HCT116 (cell line): Measurements from ENCODE around the gene RNF141. TPM values are rescaled to one million over a fixed set of nuclear protein-coding genes. Genes with fewer than 3 reads are reported as not detected.

Experiments used
- ATAC-seq: fragments of 200-7000 bp; cut with Tn5 transposase; 2 replicates; pipeline ENCODE4 v1.9.1; 2020; ENCODE audit warnings: mild to moderate bottlenecking, moderate library complexity
- BruUV-seq: library from RNA; stranded (reverse); fragments of 400-500 nt; replicated peaks from 2 replicates; lab custom pipeline; 2021; lab: Mats Ljungman, UMichigan
- CTCF ChIA-PET: fragments of 300-600 bp; sonication (Branson Sonifier 250); formaldehyde crosslinking; loops from one replicate; lab custom pipeline; 2021; ENCODE audit warnings: antibody characterized with exemption; lab: Charles Lee
- POLR2A ChIA-PET: fragments of 300-600, 350-600 bp; sonication (Branson Sonifier 250); formaldehyde crosslinking; loops from one replicate; lab custom pipeline; 2021; ENCODE audit warnings: antibody characterized with exemption; lab: Charles Lee
- RAD21 ChIA-PET, 2 experiments: fragments of 300-600 bp; sonication (Branson Sonifier 250); formaldehyde crosslinking; loops; one replicate each; lab custom pipeline; 2023; ENCODE audit warnings: low total read pairs in 2 of 2; ENCODE audit not compliant: uncharacterized antibody in 2 of 2, unreplicated experiment in 2 of 2, low non-redundant PET in 1 of 2; lab: Charles Lee
- DNase-seq: peaks from one replicate; pipeline ENCODE4 v3.0.0-alpha.2; 2010; ENCODE audit warnings: low read depth, low spot score
- H2AFZ ChIP-seq: fragments of 200-600 bp; shearing (Covaris generic), sonication (generic); 2 replicates; pipeline ENCODE4 v1.6.1; 2017; ENCODE audit warnings: low read depth, mixed run types, mixed read lengths, antibody characterized with exemption, low read length; ENCODE audit not compliant: poor library complexity, severe bottlenecking
- H3K27ac ChIP-seq: 2 replicates; pipeline ENCODE4 v1.5.1; 2012; ENCODE audit warnings: low read depth, low read length
- H3K27me3 ChIP-seq: fragments of 200-600 bp; sonication (generic); 2 replicates; pipeline ENCODE4 v1.6.1; 2016; ENCODE audit warnings: mixed run types, low read length, mixed read lengths; ENCODE audit not compliant: insufficient read depth
- H3K36me3 ChIP-seq, 2 experiments: fragments of 200-500 bp in 1 of 2; fragments of 200-600 bp in 1 of 2; sonication (Bioruptor generic) in 1 of 2; sonication (generic) in 1 of 2; 2 replicates each; pipeline versions ENCODE4 v1.5.1 to v1.6.1; 2014 to 2016; ENCODE audit warnings: low read length in 2 of 2, inconsistent platforms in 1 of 2, mixed read lengths in 1 of 2, mixed run types in 1 of 2; ENCODE audit not compliant: insufficient read depth in 2 of 2, control insufficient read depth in 1 of 2
- H3K4me1 ChIP-seq, 2 experiments: fragments of 200-600 bp in 1 of 2; sonication (generic) in 1 of 2; 2 replicates each; pipeline versions ENCODE4 v1.5.1 to v1.6.1; 2012 to 2017; ENCODE audit warnings: low read length in 2 of 2, inconsistent platforms in 1 of 2, mild to moderate bottlenecking in 1 of 2, mixed read lengths in 1 of 2, mixed run types in 1 of 2, moderate library complexity in 1 of 2; ENCODE audit not compliant: insufficient read depth in 2 of 2, control insufficient read depth in 1 of 2
- H3K4me2 ChIP-seq: fragments of 200-600 bp; sonication (generic); 2 replicates; pipeline ENCODE4 v1.6.1; 2017; ENCODE audit warnings: mixed run types, low read length, mixed read lengths
- H3K4me3 ChIP-seq, 2 experiments: fragments of 200-600 bp in 1 of 2; sonication (generic) in 1 of 2; replicated peaks in 1 of 2; 2 replicates each; pipeline ENCODE4 v1.5.1; 2011 to 2016; ENCODE audit warnings: low read length in 2 of 2, control low read depth in 1 of 2, low read depth in 1 of 2, mild to moderate bottlenecking in 1 of 2, mixed read lengths in 1 of 2, mixed run types in 1 of 2
- H3K79me2 ChIP-seq: fragments of 200-600 bp; sonication (generic); 2 replicates; pipeline ENCODE4 v1.6.1; 2017; ENCODE audit warnings: mild to moderate bottlenecking, mixed run types, low read length, moderate library complexity, mixed read lengths; ENCODE audit not compliant: insufficient read depth
- H3K9ac ChIP-seq: fragments of 200-600 bp; sonication (generic); 2 replicates; pipeline ENCODE4 v1.6.1; 2016; ENCODE audit warnings: low read length, mixed read lengths
- H3K9me2 ChIP-seq: fragments of 200-600 bp; sonication (generic), shearing (Covaris generic); 2 replicates; pipeline ENCODE4 v1.6.1; 2017; ENCODE audit warnings: mixed run types, mild to moderate bottlenecking, moderate library complexity; ENCODE audit not compliant: insufficient read depth
- H3K9me3 ChIP-seq, 2 experiments: fragments of 200-500 bp in 1 of 2; fragments of 200-600 bp in 1 of 2; sonication (Bioruptor generic) in 1 of 2; sonication (generic) in 1 of 2; 2 replicates each; pipeline ENCODE4 v1.6.1; 2014 to 2017; ENCODE audit warnings: low read length in 2 of 2, mixed read lengths in 2 of 2, inconsistent platforms in 1 of 2, low read depth in 1 of 2, mild to moderate bottlenecking in 1 of 2, mixed run types in 1 of 2, moderate library complexity in 1 of 2; ENCODE audit not compliant: control insufficient read depth in 1 of 2, insufficient read depth in 1 of 2
- H4K20me1 ChIP-seq: fragments of 200-600 bp; sonication (generic), shearing (Covaris generic); 2 replicates; pipeline ENCODE4 v1.6.1; 2017; ENCODE audit warnings: mixed run types, mild to moderate bottlenecking, moderate library complexity; ENCODE audit not compliant: insufficient read depth
- ATF3 ChIP-seq: IDR thresholded peaks from 2 replicates; pipeline ENCODE4 v1.6.1; 2012
- CBX3 ChIP-seq: IDR thresholded peaks from 2 replicates; pipeline ENCODE4 v1.6.1; 2012; ENCODE audit warnings: low read depth
- CEBPB ChIP-seq: IDR thresholded peaks from 2 replicates; pipeline ENCODE4 v1.6.1; 2012; ENCODE audit warnings: low read depth
- EGR1 ChIP-seq: IDR thresholded peaks from 2 replicates; pipeline ENCODE4 v1.6.1; 2012; ENCODE audit warnings: low read depth
- ELF1 ChIP-seq: IDR thresholded peaks from 2 replicates; pipeline ENCODE4 v1.6.1; 2012; ENCODE audit warnings: low read depth, borderline replicate concordance
- EZH2 ChIP-seq: fragments of 200-600 bp; sonication (generic); IDR thresholded peaks from 2 replicates; pipeline ENCODE4 v1.6.1; 2017; ENCODE audit warnings: antibody characterized with exemption, mixed run types
- EZH2phosphoT487 ChIP-seq: fragments of 200-600 bp; IDR thresholded peaks from 2 replicates; pipeline ENCODE4 v1.6.1; 2018; ENCODE audit warnings: antibody characterized with exemption, borderline replicate concordance
- FOSL1 ChIP-seq: IDR thresholded peaks from 2 replicates; pipeline ENCODE4 v1.6.1; 2012; ENCODE audit warnings: low read depth
- JUND ChIP-seq: IDR thresholded peaks from 2 replicates; pipeline ENCODE4 v1.6.1; 2012
- POLR2AphosphoS5 ChIP-seq: IDR thresholded peaks from 2 replicates; pipeline ENCODE4 v1.6.1; 2011; ENCODE audit warnings: mild to moderate bottlenecking, low read depth, low read length, moderate library complexity
- RAD21 ChIP-seq: IDR thresholded peaks from 2 replicates; pipeline ENCODE4 v1.6.1; 2012; ENCODE audit warnings: low read depth, mild to moderate bottlenecking
- SIN3A ChIP-seq: IDR thresholded peaks from 2 replicates; pipeline ENCODE4 v1.6.1; 2012; ENCODE audit warnings: low read depth
- SP1 ChIP-seq: IDR thresholded peaks from 2 replicates; pipeline ENCODE4 v1.6.1; 2012; ENCODE audit warnings: low read depth
- SRF ChIP-seq: IDR thresholded peaks from 2 replicates; pipeline ENCODE4 v1.6.1; 2012; ENCODE audit warnings: low read depth
- TCF7L2 ChIP-seq: IDR thresholded peaks from 2 replicates; pipeline ENCODE4 v1.7.0; 2011; ENCODE audit warnings: borderline replicate concordance, inconsistent platforms; ENCODE audit not compliant: insufficient read depth, insufficient read length; ENCODE audit errors: extremely low read depth
- YY1 ChIP-seq: IDR thresholded peaks from 2 replicates; pipeline ENCODE4 v1.6.1; 2011; ENCODE audit warnings: low read length, low read depth, moderate library complexity, mild to moderate bottlenecking; ENCODE audit not compliant: insufficient replicate concordance; ENCODE audit errors: extremely low read depth
- ZFX ChIP-seq: fragments of 450-650 bp; IDR thresholded peaks from 2 replicates; pipeline ENCODE4 v1.6.1; 2017
- ZNF274 ChIP-seq: fragments of 200-500 bp; sonication (Bioruptor generic); IDR thresholded peaks from 2 replicates; pipeline ENCODE4 v1.6.1; 2014; ENCODE audit warnings: mild to moderate bottlenecking, low read depth, low read length, inconsistent platforms
- intact Hi-C: fragments of 100-400 bp; cut with micrococcal nuclease; formaldehyde crosslinking; loops from 2 replicates; pipeline ENCODE4 v1.10.0; 2022
- total RNA-seq: library from RNA; stranded (reverse); gene quantifications from one replicate; pipeline ENCODE4 v1.2.1, GENCODE V29; 2021; ENCODE audit not compliant: unreplicated experiment
- TF ChIP-seq, protein P1 (sequence below): IDR thresholded peaks from 2 replicates; pipeline ENCODE4 v1.6.1; 2012; ENCODE audit warnings: low read depth
- TF ChIP-seq, protein P2 (sequence below): IDR thresholded peaks from 2 replicates; pipeline ENCODE4 v1.6.1; 2011; ENCODE audit warnings: mild to moderate bottlenecking, low read length, moderate library complexity; ENCODE audit not compliant: insufficient replicate concordance; ENCODE audit errors: extremely low read depth

RNF141 gene
- total RNA-seq, 1 experiment from 2014 or later, result 133 TPM

DNA sequence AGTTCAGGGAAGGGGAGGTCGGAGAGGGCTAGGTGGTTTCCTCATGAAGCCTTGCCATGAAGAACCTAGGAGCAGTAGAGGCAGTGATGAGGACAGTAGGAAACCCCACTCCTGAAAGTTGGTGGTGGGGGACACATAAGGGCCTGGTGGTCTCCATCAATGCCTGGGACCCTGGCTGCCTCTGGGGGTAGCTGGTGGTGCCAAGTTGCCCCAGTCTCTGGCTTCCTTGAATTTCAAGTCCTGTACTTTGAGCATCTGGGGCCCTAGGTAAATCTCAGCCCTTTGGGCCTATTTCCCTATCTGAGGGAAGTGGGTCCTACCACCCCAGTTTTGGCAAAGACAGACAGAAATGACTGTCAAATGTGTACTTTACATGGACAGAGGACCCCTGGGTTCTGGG is 57.8 kb downstream of the RNF141 start:
- BruUV-seq, result no TSS peak
- CTCF ChIA-PET, result no interaction called here

More for the DNA sequence above, 57.8 kb downstream of the RNF141 start:
- intact Hi-C loops, result no loop called here
- H3K27me3 ChIP-seq, result no peaks in the 10 kb centered on the region
- no peaks in the 10 kb centered on the region for H4K20me1 ChIP-seq
- RAD21 ChIA-PET, result no interaction called here
- ATAC-seq, result no peak
- no peak overlapping the region for H3K4me2 ChIP-seq
- no peak for TF ChIP-seq ZNF274
- no peak for TF ChIP-seq FOSL1
- TF ChIP-seq ATF3, result no peak
- TF ChIP-seq YY1, result no peak
- no peak for TF ChIP-seq RAD21
- no peak for TF ChIP-seq SRF
- no peak for TF ChIP-seq EGR1
- TF ChIP-seq CEBPB, result no peak
- TF ChIP-seq, protein P1, sequence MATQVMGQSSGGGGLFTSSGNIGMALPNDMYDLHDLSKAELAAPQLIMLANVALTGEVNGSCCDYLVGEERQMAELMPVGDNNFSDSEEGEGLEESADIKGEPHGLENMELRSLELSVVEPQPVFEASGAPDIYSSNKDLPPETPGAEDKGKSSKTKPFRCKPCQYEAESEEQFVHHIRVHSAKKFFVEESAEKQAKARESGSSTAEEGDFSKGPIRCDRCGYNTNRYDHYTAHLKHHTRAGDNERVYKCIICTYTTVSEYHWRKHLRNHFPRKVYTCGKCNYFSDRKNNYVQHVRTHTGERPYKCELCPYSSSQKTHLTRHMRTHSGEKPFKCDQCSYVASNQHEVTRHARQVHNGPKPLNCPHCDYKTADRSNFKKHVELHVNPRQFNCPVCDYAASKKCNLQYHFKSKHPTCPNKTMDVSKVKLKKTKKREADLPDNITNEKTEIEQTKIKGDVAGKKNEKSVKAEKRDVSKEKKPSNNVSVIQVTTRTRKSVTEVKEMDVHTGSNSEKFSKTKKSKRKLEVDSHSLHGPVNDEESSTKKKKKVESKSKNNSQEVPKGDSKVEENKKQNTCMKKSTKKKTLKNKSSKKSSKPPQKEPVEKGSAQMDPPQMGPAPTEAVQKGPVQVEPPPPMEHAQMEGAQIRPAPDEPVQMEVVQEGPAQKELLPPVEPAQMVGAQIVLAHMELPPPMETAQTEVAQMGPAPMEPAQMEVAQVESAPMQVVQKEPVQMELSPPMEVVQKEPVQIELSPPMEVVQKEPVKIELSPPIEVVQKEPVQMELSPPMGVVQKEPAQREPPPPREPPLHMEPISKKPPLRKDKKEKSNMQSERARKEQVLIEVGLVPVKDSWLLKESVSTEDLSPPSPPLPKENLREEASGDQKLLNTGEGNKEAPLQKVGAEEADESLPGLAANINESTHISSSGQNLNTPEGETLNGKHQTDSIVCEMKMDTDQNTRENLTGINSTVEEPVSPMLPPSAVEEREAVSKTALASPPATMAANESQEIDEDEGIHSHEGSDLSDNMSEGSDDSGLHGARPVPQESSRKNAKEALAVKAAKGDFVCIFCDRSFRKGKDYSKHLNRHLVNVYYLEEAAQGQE, result no peak
- TF ChIP-seq SP1, result no peak
- TF ChIP-seq TCF7L2, result no peak
- no peak for TF ChIP-seq ZFX
- no peak for TF ChIP-seq EZH2
- no peak for TF ChIP-seq ELF1
- TF ChIP-seq POLR2AphosphoS5, result no peak
- no peak for TF ChIP-seq SIN3A
- TF ChIP-seq, protein P2, sequence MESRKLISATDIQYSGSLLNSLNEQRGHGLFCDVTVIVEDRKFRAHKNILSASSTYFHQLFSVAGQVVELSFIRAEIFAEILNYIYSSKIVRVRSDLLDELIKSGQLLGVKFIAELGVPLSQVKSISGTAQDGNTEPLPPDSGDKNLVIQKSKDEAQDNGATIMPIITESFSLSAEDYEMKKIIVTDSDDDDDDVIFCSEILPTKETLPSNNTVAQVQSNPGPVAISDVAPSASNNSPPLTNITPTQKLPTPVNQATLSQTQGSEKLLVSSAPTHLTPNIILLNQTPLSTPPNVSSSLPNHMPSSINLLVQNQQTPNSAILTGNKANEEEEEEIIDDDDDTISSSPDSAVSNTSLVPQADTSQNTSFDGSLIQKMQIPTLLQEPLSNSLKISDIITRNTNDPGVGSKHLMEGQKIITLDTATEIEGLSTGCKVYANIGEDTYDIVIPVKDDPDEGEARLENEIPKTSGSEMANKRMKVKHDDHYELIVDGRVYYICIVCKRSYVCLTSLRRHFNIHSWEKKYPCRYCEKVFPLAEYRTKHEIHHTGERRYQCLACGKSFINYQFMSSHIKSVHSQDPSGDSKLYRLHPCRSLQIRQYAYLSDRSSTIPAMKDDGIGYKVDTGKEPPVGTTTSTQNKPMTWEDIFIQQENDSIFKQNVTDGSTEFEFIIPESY, result no peak
- TF ChIP-seq JUND, result no peak
- TF ChIP-seq CBX3, result no peak
- TF ChIP-seq EZH2phosphoT487, result no peak
- TF ChIP-seq, all 23 proteins: peak for 0
- H2AFZ ChIP-seq, result no peak overlapping the region
- H3K79me2 ChIP-seq, result no peaks in the 10 kb centered on the region; the same call in none of the 2 replicates
- H3K27ac ChIP-seq, result no peak overlapping the region
- peaks cover 13 to 25% of the 10 kb centered on the region in 2 experiments for H3K4me1 ChIP-seq
- H3K4me3 ChIP-seq, result no peak overlapping the region
- H3K9ac ChIP-seq, result no peak overlapping the region
- DNase-seq, result no peak
- POLR2A ChIA-PET, result no interaction called here
- H3K36me3 ChIP-seq, result peaks cover 0 to 31% of the 10 kb centered on the region in 2 experiments; a peak in 2 of 4 replicates
- no peaks in the 10 kb centered on the region for H3K9me2 ChIP-seq
- no peaks in the 10 kb centered on the region for H3K9me3 ChIP-seq
